Measurements from ENCODE around the gene CNOT2.

- TF ChIP-seq CTCF (conservative IDR thresholded peaks at IDR 0.05; ENCODE audit: low read depth in 2 of 2) = no peak
- no peak for TF ChIP-seq POLR2AphosphoS5 (IDR thresholded peaks at IDR 0.05; ENCODE audit: low read depth)
Observed at GRCh38 chr12:70334742-70335141, 91.5 kb downstream of the CNOT2 start.
